ENCODE results near the gene GIT2. TPM values are rescaled to one million over a fixed set of nuclear protein-coding genes. Genes with fewer than 3 reads are reported as not detected.

The GIT2 gene
- total RNA-seq, 2 donors from 2014 or later = 24.8 to 26.8 TPM

DNA sequence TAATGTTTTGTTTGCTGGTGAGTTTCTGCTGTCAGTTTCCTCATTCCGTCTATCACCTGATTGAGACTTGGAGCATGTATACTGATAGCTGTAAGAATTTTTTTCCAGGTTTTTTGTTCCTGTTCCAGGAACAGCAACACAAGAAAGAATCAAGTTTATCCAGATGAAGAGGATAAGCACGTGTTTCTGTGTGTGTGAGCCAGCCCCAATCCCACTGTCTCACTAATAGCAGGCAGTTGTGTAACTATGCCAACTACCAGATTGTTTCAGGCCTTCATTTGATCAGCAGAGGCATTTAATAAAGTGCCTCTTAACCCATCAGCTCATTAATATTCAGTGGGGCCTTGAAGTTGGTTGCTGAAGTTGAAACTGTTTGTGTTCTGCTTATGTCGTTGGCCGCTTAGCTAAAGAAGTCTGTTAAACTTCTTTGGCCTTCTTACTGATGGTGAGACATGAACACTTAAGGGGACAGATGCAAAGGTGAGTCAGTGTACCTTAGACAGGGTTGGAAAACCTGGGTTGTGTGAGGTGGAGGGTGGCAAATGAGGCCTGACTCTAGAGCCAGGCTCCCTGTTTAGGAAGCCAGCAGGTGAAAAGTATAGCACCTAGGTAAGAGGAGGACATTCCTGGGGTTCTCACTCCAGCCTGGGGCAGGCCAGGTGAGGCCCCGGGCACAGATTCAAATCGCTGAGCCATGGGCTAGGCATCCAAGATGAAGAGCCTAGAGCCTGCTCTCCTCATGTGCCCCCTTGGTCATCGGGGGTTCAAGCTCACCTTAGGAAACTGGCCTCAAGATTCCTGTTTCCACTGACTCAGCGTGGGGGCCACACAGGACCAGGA lies 6.7 kb upstream of the GIT2 start:
- H3K36me3 ChIP-seq = peaks cover 5% of the 10 kb centered on the region
- no peak for DNase-seq (ENCODE audit: low spot score)
- no peak overlapping the region for H3K27ac ChIP-seq
- no peak overlapping the region for H3K4me3 ChIP-seq
- no peaks in the 10 kb centered on the region for H3K9me3 ChIP-seq
- H3K27me3 ChIP-seq = no peaks in the 10 kb centered on the region
- TF ChIP-seq, protein P1, sequence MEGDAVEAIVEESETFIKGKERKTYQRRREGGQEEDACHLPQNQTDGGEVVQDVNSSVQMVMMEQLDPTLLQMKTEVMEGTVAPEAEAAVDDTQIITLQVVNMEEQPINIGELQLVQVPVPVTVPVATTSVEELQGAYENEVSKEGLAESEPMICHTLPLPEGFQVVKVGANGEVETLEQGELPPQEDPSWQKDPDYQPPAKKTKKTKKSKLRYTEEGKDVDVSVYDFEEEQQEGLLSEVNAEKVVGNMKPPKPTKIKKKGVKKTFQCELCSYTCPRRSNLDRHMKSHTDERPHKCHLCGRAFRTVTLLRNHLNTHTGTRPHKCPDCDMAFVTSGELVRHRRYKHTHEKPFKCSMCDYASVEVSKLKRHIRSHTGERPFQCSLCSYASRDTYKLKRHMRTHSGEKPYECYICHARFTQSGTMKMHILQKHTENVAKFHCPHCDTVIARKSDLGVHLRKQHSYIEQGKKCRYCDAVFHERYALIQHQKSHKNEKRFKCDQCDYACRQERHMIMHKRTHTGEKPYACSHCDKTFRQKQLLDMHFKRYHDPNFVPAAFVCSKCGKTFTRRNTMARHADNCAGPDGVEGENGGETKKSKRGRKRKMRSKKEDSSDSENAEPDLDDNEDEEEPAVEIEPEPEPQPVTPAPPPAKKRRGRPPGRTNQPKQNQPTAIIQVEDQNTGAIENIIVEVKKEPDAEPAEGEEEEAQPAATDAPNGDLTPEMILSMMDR (IDR thresholded peaks at IDR 0.05) = no peak
- H3K4me1 ChIP-seq = peaks cover 0 to 22% of the 10 kb centered on the region in 2 donors

DNA sequence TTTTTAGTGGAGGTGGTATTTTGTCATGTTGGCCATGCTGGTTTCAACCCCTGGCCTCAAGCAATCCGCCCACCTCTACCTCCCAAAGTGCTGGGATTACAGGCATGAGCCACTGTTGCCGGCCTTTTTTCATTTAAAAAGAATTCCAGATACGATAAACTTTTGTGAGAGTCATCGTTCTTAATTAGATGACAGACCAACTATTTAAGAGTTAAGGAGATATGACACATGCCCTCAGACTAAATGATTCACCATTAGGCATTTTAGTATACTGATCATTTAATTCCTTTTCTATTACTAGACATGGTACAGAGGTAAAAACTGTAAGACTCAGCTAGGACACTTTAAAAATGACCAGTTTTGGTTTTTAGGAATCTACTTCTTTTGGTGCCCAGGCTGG lies 5.4 kb upstream of the GIT2 start:
- peaks cover 5% of the 10 kb centered on the region for H3K36me3 ChIP-seq
- H3K4me1 ChIP-seq = peaks cover 0 to 22% of the 10 kb centered on the region in 2 donors
- no peak overlapping the region for H3K27ac ChIP-seq
- TF ChIP-seq, protein P1 (IDR thresholded peaks at IDR 0.05) = no peak
- no peak for DNase-seq (ENCODE audit: low spot score)
- no peaks in the 10 kb centered on the region for H3K27me3 ChIP-seq
- no peak overlapping the region for H3K4me3 ChIP-seq
- H3K9me3 ChIP-seq = no peaks in the 10 kb centered on the region

DNA sequence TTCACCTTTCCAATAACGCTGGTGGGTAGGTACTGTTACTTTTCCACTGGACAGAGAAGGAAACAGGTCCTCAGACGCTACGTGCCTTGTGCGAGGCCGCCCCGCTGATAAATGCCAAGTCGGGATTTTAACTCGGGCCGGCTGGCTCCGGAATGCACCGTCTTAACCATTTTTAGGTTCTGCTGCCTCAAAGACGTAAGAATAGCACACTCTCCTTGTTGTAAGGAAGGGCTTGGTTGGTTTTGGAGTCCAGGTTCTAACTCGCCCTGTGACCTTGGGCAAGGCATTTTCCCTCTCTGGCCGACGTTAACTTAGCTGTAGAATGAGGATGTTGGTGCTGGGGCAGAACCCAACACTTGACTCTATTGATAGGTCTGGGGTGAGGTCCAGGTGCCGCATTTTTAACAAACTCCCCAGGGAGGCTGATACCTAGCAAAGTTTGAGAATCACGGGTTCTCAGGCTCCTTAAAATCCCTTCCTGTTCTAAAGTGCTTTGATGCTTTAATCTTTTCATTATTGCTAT lies 3.9 kb upstream of the GIT2 start:
- Histone ChIP-seq H3K27ac (peak overlapping the region; percentile 52 to 79), H3K27me3 (no peaks in the 10 kb centered on the region), H3K4me1 (peaks cover 0 to 27% of the 10 kb centered on the region in 2 donors), H3K4me3 (peak overlapping the region; percentile 96 to 99), H3K9me3 (no peaks in the 10 kb centered on the region), H3K36me3 (peaks cover 5% of the 10 kb centered on the region)
- TF ChIP-seq, protein P1 (IDR thresholded peaks at IDR 0.05) = no peak
- DNase-seq (ENCODE audit: low spot score) = no peak

DNA sequence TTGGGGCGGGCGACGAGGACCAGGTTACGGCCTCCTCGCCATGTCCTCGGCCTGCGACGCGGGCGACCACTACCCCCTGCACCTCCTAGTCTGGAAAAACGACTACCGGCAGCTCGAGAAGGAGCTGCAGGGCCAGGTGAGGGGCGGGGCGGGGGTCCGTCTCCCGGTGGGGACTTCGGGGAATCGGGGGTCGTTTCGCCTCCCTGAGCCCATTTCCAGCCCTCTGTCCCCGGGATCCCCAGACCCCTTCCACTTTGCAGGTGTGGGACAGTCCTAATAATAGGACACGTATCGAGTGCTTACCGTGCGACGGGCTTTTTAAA lies 3.4 kb upstream of the GIT2 start:
- Histone ChIP-seq H3K27me3 (no peaks in the 10 kb centered on the region), H3K36me3 (peaks cover 5% of the 10 kb centered on the region), H3K27ac (peak overlapping the region; percentile 52 to 79), H3K9me3 (no peaks in the 10 kb centered on the region), H3K4me1 (peaks cover 0 to 31% of the 10 kb centered on the region in 2 donors), H3K4me3 (peak overlapping the region; percentile 96 to 99)
- no peak for DNase-seq (ENCODE audit: low spot score)
- TF ChIP-seq, protein P1 (IDR thresholded peaks at IDR 0.05) = no peak

DNA sequence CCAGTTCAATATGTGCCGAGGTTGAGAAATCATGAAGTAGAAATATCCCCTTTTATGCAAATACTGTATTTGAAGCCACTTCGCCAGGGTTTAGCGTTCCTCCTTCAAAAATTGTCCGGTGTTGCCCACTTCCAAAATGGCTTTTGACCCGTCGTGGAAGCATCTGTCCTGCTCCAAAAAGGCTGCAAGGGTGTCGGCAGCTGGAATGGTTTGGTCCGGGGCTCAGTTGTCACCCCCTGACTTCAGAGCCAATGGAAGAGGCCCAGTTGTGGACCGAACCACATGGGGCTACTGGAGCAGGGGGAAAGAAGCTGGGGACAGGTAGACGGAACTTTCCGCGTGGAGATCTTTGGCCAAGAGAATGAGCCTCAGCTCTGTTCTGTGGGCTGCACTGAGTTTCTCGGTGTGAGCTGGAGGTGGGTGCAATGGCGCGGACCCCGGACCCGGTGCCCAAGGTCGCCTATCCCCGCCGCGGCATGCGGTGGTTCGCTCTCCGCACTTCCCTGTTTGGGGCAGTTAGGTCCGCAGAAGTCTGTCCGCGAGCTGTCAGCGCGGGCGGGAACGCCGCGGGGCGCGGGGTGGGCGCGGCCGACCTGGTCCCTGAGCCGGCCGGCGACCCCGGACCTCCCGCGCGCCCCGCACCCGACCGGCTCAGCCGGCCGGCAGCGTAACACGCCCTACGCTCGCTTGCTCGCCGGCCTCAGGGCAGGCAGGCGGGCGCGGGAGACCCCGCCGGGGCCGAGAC lies 2.9 kb upstream of the GIT2 start, which contains the start of gene ANKRD13A:
Gene ANKRD13A (plus strand): TSS at position 527 of the 745 bp plus-strand sequence. CDS start 259 bp downstream, outside the sequence.
- no peaks in the 10 kb centered on the region for H3K27me3 ChIP-seq
- H3K27ac ChIP-seq = peak within 1 kb of the TSS; percentile 52 to 79
- no peaks in the 10 kb centered on the region for H3K9me3 ChIP-seq
- peak within 1 kb of the TSS; percentile 96 to 99 for H3K4me3 ChIP-seq
- DNase-seq (ENCODE audit: low spot score) = peak; percentile 95
- TF ChIP-seq, protein P1 (IDR thresholded peaks at IDR 0.05) = no peak
- peaks cover 5% of the 10 kb centered on the region for H3K36me3 ChIP-seq
- peaks cover 0 to 36% of the 10 kb centered on the region in 2 donors for H3K4me1 ChIP-seq

Data from right atrium auricular region (tissue), 2 donors.